GM11168 (cell line): ENCODE measurements around the gene ALDH3B1.

ENCODE experiments used
- in situ Hi-C: fragments of 300-500 bp; cut with MboI; formaldehyde crosslinking; loops from one replicate; pipeline ENCODE4 v1.12.0; 2022; ENCODE audit warnings: low sequenced_read_pairs; ENCODE audit not compliant: unreplicated experiment

The ALDH3B1 gene

GRCh38 chr11:68041617-68042218 lies 31.6 kb downstream of the ALDH3B1 start:
- in situ Hi-C loops: no loop called here

- in situ Hi-C loops: no loop called here
Measured at GRCh38 chr11:68042219-68043028, 32.3 kb downstream of the ALDH3B1 start.

- in situ Hi-C loops: no loop called here
Measured at GRCh38 chr11:68043029-68043348, 32.9 kb downstream of the ALDH3B1 start.

- in situ Hi-C loops: no loop called here
Measured at GRCh38 chr11:68043349-68044144, 33.4 kb downstream of the ALDH3B1 start.

GRCh38 chr11:68044145-68044813 lies 34.2 kb downstream of the ALDH3B1 start:
- in situ Hi-C loops: no loop called here

- in situ Hi-C loops: no loop called here
Measured at GRCh38 chr11:68044898-68045351, 34.8 kb downstream of the ALDH3B1 start.

- in situ Hi-C loops: no loop called here
Measured at GRCh38 chr11:68047437-68048290, 37.5 kb downstream of the ALDH3B1 start.

GRCh38 chr11:68048681-68049508 lies 38.8 kb downstream of the ALDH3B1 start:
- in situ Hi-C loops: no loop called here

GRCh38 chr11:68049509-68050370 lies 39.6 kb downstream of the ALDH3B1 start:
- in situ Hi-C loops: no loop called here

GRCh38 chr11:68050371-68050841 lies 40.3 kb downstream of the ALDH3B1 start:
- in situ Hi-C loops: no loop called here

- in situ Hi-C loops: no loop called here
Measured at GRCh38 chr11:68051191-68052136, 41.3 kb downstream of the ALDH3B1 start.

GRCh38 chr11:68052137-68052873 lies 42.2 kb downstream of the ALDH3B1 start:
- in situ Hi-C loops: no loop called here

- in situ Hi-C loops: no loop called here
Measured at GRCh38 chr11:68053117-68053516, 43.0 kb downstream of the ALDH3B1 start.

GRCh38 chr11:68053981-68054812 lies 44.1 kb downstream of the ALDH3B1 start:
- in situ Hi-C loops: no loop called here
